Caco-2 (cell line): ENCODE measurements around the gene LASP1NB.

Source experiments
- BruUV-seq: library from RNA; stranded (reverse); fragments of 400-500 nt; replicated peaks from 2 replicates; lab custom pipeline; 2021; lab: Mats Ljungman, UMichigan
- CTCF ChIA-PET: fragments of 300-600 bp; sonication (Branson Sonifier 250); formaldehyde crosslinking; loops from one replicate; lab custom pipeline; 2022; ENCODE audit warnings: antibody characterized with exemption; lab: Charles Lee
- POLR2A ChIA-PET: fragments of 300-600 bp; sonication (Branson Sonifier 250); formaldehyde crosslinking; loops from one replicate; lab custom pipeline; 2022; ENCODE audit warnings: antibody characterized with exemption; lab: Charles Lee
- DNase-seq, 2 experiments: peaks; one replicate each; pipeline versions ENCODE4 v3.0.0 to v3.0.0-alpha.2; 2020 to 2022
- H3K27me3 ChIP-seq: replicated peaks from 2 replicates; pipeline ENCODE4 v1.6.0; 2011; ENCODE audit warnings: low read length; ENCODE audit not compliant: control insufficient read depth, insufficient read depth
- H3K36me3 ChIP-seq: 2 replicates; pipeline ENCODE4 v1.5.1; 2011; ENCODE audit warnings: low read length; ENCODE audit not compliant: control insufficient read depth, insufficient read depth
- H3K4me1 ChIP-seq: fragments of 250-450 bp; sonication (Bioruptor Pico); 2 replicates; pipeline ENCODE4 v1.5.1; 2020; ENCODE audit warnings: mild to moderate bottlenecking
- H3K4me3 ChIP-seq: 2 replicates; pipeline ENCODE4 v1.5.1; 2011; ENCODE audit warnings: low read depth, mild to moderate bottlenecking, control low read depth, low read length
- H3K9me3 ChIP-seq: fragments of 250-450 bp; sonication (Bioruptor Pico); 2 replicates; pipeline ENCODE4 v1.5.1; 2020; ENCODE audit warnings: mild to moderate bottlenecking, moderate library complexity
- H3K27ac Mint-ChIP-seq: one replicate; pipeline ENCODE4 v1.8.0; 2022; ENCODE audit warnings: mixed read lengths; ENCODE audit not compliant: unreplicated experiment
- H3K27me3 Mint-ChIP-seq: one replicate; pipeline ENCODE4 v1.8.0; 2022; ENCODE audit warnings: mixed read lengths; ENCODE audit not compliant: insufficient read depth, unreplicated experiment
- H3K36me3 Mint-ChIP-seq: one replicate; pipeline ENCODE4 v1.8.0; 2022; ENCODE audit warnings: mild to moderate bottlenecking, mixed read lengths; ENCODE audit not compliant: insufficient read depth, unreplicated experiment
- H3K4me1 Mint-ChIP-seq: one replicate; pipeline ENCODE4 v1.8.0; 2022; ENCODE audit warnings: low read depth, mixed read lengths; ENCODE audit not compliant: unreplicated experiment
- H3K4me3 Mint-ChIP-seq: one replicate; pipeline ENCODE4 v1.8.0; 2022; ENCODE audit warnings: mild to moderate bottlenecking, moderate library complexity, mixed read lengths; ENCODE audit not compliant: unreplicated experiment
- H3K9me3 Mint-ChIP-seq: one replicate; pipeline ENCODE4 v1.8.0; 2022; ENCODE audit warnings: mixed read lengths; ENCODE audit not compliant: unreplicated experiment
- intact Hi-C: fragments of 100-400 bp; cut with micrococcal nuclease; formaldehyde crosslinking; loops from one replicate; pipeline ENCODE4 v1.10.0; 2022; ENCODE audit not compliant: unreplicated experiment
- TF ChIP-seq, protein P1 (sequence below), 2 experiments: fragments of 200-600 bp in 1 of 2; IDR thresholded peaks; 1 replicate in 1 of 2; 2 replicates in 1 of 2; pipeline versions ENCODE4 v1.5.1 to v1.8.0; 2011 to 2022; ENCODE audit warnings: antibody characterized with exemption in 1 of 2, control low read depth in 1 of 2, inconsistent platforms in 1 of 2, low read depth in 1 of 2, low read length in 1 of 2, mild to moderate bottlenecking in 1 of 2, moderate library complexity in 1 of 2; ENCODE audit not compliant: insufficient read depth in 1 of 2, severe bottlenecking in 1 of 2, unreplicated experiment in 1 of 2

LASP1NB gene

DNA sequence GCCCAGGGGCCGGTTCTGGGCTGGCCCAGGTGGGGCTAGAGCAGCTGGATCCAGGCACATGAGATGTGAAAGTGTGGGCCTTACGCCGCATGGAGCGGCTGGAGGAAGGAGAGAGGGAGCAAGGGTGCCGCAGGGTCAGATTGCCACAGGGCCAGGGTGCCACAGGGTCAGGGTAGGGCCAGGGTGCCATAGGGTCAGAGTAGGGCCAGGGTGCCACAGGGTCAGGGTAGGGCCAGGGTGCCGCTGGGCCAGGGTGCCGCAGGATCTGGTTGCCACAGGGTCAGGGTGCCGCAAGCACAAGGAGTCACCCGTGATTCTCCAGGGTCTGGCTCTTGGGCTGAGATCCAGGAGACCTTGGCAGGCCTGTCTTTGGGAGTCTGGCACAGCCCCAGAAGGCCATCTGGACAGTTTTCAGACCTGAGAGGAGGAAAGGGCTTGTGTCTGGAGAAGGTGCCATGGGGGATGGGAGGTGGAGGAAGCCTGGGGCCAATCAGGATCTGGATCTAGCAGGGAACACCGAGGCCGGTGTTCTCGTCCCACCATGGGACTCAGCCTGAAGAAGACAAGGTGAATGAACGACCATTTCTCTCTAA lies 13.1 kb upstream of the LASP1NB start:
- peaks cover 6% of the 10 kb centered on the region for H3K36me3 ChIP-seq
- no TSS peak for BruUV-seq
- peaks cover 9% of the 10 kb centered on the region; the same call in 1 of the 2 replicates for H3K4me1 ChIP-seq
- intact Hi-C loops: no loop called here
- Mint-ChIP-seq H3K36me3 (peaks cover 76% of the 10 kb centered on the region), H3K27me3 (no peaks in the 10 kb centered on the region), H3K27ac (peak overlapping the region; percentile 18), H3K4me1 (no peaks in the 10 kb centered on the region), H3K9me3 (no peaks in the 10 kb centered on the region), H3K4me3 (no peak overlapping the region)
- ChIA-PET POLR2A (no interaction called here), CTCF (no interaction called here)
- H3K9me3 ChIP-seq: no peaks in the 10 kb centered on the region
- TF ChIP-seq, protein P1, sequence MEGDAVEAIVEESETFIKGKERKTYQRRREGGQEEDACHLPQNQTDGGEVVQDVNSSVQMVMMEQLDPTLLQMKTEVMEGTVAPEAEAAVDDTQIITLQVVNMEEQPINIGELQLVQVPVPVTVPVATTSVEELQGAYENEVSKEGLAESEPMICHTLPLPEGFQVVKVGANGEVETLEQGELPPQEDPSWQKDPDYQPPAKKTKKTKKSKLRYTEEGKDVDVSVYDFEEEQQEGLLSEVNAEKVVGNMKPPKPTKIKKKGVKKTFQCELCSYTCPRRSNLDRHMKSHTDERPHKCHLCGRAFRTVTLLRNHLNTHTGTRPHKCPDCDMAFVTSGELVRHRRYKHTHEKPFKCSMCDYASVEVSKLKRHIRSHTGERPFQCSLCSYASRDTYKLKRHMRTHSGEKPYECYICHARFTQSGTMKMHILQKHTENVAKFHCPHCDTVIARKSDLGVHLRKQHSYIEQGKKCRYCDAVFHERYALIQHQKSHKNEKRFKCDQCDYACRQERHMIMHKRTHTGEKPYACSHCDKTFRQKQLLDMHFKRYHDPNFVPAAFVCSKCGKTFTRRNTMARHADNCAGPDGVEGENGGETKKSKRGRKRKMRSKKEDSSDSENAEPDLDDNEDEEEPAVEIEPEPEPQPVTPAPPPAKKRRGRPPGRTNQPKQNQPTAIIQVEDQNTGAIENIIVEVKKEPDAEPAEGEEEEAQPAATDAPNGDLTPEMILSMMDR (IDR thresholded peaks at IDR 0.05; ENCODE audit: insufficient read depth in 1 of 2, low read depth in 1 of 2, low read length in 1 of 2, severe bottlenecking in 1 of 2, unreplicated experiment in 1 of 2): no peak
- H3K27me3 ChIP-seq: no peaks in the 10 kb centered on the region
- DNase-seq: peak in 1 of 2 experiments; percentile 24
- no peak overlapping the region for H3K4me3 ChIP-seq

DNA sequence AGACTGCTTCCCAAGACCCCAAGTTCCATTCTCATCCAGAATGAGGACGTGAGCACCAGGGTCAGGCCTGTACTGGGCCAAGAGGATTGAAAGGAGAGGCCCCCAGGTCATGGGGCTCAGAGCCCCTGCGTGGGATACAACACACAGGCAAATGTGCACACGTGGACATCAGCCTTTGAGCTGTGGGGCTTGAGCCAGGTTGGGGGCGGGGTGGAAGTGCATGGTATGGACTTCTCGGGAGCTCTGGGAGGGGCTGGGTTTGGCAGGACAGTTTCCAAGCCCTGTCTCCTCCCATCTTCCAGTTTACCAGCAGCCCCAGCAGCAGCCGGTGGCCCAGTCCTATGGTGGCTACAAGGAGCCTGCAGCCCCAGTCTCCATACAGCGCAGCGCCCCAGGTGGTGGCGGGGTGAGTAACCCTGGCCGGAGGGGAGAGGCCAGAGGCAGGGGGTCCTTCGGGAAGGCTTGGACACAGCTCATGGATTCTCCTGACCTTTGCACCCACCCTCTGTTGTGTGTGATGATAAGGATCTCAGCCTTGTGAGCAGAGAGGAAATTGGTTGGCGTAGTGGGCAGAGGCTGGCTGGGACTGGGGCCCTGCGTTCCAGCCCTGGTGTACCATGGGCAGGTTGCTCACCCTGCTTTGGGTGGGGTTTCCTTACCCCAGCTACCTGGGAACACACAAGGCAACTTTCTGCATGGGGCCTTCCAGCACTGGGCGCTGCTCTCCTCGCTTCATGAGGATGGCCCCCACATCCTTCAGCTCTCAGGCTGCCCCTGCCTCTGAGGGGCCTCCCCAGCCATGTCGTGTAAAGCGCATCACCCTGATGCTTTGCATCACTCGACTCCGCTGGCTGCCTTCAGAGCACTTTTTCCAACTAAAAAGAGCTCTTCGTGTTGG lies 10.4 kb upstream of the LASP1NB start:
- H3K36me3 Mint-ChIP-seq: peaks cover 84% of the 10 kb centered on the region
- CTCF ChIA-PET: interaction anchor here (0.6 to 1.5 kb wide), 2 partner anchors 10 to 329 kb away, joined by 3 to 5 read pairs; no protein-coding TSS in a partner anchor

GRCh38 chr17:38915639-38915995 lies 9.8 kb upstream of the LASP1NB start:
- DNase-seq: no peak
- POLR2A ChIA-PET: interaction anchor here (0.5 kb wide), 1 partner anchor 46 kb away, joined by 3 read pairs; the partner anchor contains the start of gene LASP1
- peaks cover 84% of the 10 kb centered on the region for H3K36me3 Mint-ChIP-seq
- Histone ChIP-seq H3K9me3 (no peaks in the 10 kb centered on the region), H3K4me3 (no peak overlapping the region), H3K27me3 (no peaks in the 10 kb centered on the region), H3K36me3 (peaks cover 5% of the 10 kb centered on the region), H3K4me1 (peaks cover 9% of the 10 kb centered on the region; the same call in 1 of the 2 replicates)
- no peaks in the 10 kb centered on the region for H3K4me1 Mint-ChIP-seq
- H3K27me3 Mint-ChIP-seq: no peaks in the 10 kb centered on the region
- H3K4me3 Mint-ChIP-seq: no peak overlapping the region
- BruUV-seq: no TSS peak
- H3K9me3 Mint-ChIP-seq: no peaks in the 10 kb centered on the region
- intact Hi-C loops: no loop called here
- H3K27ac Mint-ChIP-seq: no peak overlapping the region
- CTCF ChIA-PET: interaction anchor here (0.6 kb wide), 1 partner anchor 9 kb away, joined by 3 read pairs; no protein-coding TSS in a partner anchor
- TF ChIP-seq, protein P1 (IDR thresholded peaks at IDR 0.05; ENCODE audit: insufficient read depth in 1 of 2, low read depth in 1 of 2, low read length in 1 of 2, severe bottlenecking in 1 of 2, unreplicated experiment in 1 of 2): no peak

More for the DNA sequence above, 10.4 kb upstream of the LASP1NB start:
- no peaks in the 10 kb centered on the region for H3K4me1 Mint-ChIP-seq
- Histone ChIP-seq H3K36me3 (peaks cover 4% of the 10 kb centered on the region), H3K9me3 (no peaks in the 10 kb centered on the region), H3K27me3 (no peaks in the 10 kb centered on the region), H3K4me1 (peaks cover 9% of the 10 kb centered on the region; the same call in 1 of the 2 replicates), H3K4me3 (no peak overlapping the region)
- peak overlapping the region; percentile 48 for H3K27ac Mint-ChIP-seq
- no peaks in the 10 kb centered on the region for H3K27me3 Mint-ChIP-seq
- no peaks in the 10 kb centered on the region for H3K9me3 Mint-ChIP-seq
- no TSS peak for BruUV-seq
- peak in 1 of 2 experiments; percentile 45 for DNase-seq
- no peak overlapping the region for H3K4me3 Mint-ChIP-seq
- intact Hi-C loops: no loop called here
- TF ChIP-seq, protein P1 (IDR thresholded peaks at IDR 0.05; ENCODE audit: insufficient read depth in 1 of 2, low read depth in 1 of 2, low read length in 1 of 2, severe bottlenecking in 1 of 2, unreplicated experiment in 1 of 2): peak in 1 of 2 experiments; percentile 24
- POLR2A ChIA-PET: interaction anchor here (0.5 kb wide), 1 partner anchor 45 kb away, joined by 3 read pairs; the partner anchor contains the start of gene LASP1
